ENCODE results near the gene B4GALT4.

The B4GALT4 gene

GRCh38 chr3:119236756-119237155 is 3.9 kb downstream of the B4GALT4 start:
- DNase-seq: no peak

DNA sequence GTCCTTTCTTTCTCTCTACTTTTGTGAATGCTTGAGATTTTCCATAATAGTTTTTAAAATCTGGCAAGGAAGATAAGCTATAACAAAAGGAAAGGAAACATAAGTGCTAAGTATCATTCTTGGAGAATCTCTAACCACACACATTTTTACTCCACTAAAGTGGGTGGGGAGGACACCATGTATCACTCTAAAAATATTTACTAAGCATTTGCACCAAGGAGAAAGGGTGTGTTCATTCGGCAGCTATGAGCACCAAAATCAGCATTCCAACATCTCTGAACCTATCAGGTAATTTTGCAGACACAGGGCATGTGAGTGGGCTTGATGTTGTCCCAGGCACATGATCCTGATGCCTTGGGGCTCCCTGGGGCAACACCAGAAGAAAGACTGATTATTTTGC is 5.5 kb downstream of the B4GALT4 start:
- no peak for DNase-seq

DNA sequence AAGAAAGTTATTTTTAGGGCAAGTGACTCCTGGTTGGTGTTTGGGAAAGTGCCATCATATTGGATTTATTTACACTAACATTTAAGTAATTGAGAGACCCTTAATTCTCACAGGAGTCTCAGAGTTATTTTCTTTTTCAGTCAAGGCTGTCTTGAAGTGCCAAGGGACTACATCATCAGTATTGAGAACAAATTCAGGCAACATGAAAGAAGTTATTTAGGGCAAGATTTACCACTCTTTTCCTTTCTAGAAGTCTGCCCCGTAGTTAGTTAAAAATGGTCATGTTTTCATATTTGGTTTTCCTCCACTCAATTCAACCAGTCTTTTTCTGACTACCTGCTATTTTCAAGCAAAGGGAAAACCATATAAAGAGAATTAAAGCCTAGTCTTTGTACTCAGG is 6.1 kb downstream of the B4GALT4 start:
- no peak for DNase-seq

- DNase-seq: no peak
Measured at GRCh38 chr3:119230745-119231144, 9.9 kb downstream of the B4GALT4 start.

DNA sequence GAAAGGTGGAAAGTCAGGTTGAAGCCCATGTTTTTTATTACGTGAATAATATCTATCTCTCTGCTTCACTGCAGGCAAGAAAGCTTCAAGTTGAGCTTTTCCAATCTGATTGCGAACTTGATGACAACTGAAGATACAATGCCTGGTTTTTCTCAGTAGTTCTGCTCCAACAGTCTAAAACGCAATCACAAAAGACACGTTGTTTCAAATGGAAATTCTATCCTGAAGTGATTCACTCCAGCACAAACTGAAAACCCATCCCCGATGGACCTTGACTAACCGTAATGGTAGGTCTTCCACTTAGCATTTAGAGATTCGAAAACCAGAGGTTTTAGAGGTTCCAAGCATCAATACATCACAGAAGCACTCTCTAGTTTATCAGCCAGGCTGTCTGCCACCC is 10.6 kb downstream of the B4GALT4 start:
- DNase-seq: no peak

DNA sequence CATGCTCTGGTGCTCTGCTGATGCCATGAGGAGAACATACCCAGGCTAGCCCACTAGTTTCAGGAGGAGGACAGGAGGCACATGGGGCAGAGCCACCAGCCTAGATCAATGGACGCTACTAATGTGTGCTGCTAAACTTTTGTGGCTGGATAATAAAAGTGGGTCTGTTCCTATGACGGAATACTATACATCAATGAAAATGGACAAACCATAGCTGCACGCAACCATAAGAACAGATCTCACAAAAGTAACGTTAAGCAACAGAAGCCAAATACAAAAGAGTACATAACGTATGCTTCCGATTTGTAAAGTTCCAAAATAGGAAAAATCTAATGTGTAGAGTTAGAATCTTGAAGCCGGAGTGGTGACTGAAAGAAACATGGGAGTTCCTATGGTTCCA is 11.5 kb downstream of the B4GALT4 start:
- no peak for DNase-seq

GRCh38 chr3:119228373-119229145 is 12.1 kb downstream of the B4GALT4 start:
- DNase-seq: no peak

DNA sequence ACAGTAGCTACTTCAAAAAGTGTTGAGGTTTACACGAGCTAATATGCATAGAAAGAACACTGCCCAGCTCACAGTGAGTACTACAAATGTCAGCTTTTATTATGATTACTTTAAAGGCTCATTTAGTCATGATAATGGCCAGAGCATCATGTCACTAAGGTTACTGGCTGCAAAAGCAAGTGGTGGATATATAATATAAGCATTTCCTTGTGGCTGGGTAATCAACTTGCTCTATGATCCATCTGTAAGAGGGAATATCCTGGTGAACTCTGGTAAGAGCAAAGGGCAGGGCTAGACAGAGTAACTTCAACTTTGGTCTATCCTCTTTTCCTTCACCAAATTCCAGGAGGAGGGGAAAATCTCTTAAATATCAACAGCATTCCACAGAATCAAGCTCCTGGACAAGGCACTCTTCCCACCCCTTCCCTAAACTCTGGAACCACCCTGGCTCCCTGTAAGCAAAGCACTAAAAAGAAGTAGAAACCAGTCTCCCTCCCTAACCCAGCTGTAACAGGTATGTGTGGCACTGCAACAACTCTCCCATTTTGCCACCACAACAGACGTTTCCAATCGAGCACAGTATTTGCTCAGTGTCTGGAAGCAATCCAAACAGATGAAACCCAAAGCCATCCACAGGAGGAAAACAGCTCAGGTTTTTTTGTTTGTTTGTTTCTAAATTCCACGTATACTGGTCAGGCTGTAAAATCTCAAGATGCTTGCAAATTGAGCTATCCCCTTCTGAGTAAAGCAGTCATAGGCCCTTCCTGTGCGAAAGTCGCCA is 13.4 kb downstream of the B4GALT4 start:
- no peak for DNase-seq

GRCh38 chr3:119225121-119225520 is 15.6 kb downstream of the B4GALT4 start:
- DNase-seq: no peak

DNA sequence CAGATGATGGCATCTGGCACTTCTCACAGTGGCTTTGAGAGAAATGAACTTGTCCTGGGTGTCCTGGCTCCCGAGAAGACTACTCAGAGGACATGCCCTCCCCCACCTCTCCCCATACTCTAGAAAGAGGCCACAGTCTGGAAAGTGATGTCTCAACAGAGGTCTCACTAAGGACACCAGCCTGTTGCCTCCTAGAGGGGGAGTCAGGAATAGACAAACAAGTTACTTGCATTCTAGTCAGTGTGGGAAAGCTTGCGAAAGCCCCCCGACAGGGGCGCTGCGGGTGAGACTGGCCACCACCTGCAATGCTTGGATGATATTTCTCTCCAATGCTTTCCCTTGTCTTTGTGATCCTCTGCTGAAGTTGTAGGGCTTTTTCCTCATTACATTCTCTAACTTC is 17.2 kb downstream of the B4GALT4 start:
- DNase-seq: no peak

- DNase-seq: no peak
Measured at GRCh38 chr3:119222391-119222790, 18.3 kb downstream of the B4GALT4 start.

GRCh38 chr3:119221779-119222320 is 18.8 kb downstream of the B4GALT4 start:
- DNase-seq: no peak

DNA sequence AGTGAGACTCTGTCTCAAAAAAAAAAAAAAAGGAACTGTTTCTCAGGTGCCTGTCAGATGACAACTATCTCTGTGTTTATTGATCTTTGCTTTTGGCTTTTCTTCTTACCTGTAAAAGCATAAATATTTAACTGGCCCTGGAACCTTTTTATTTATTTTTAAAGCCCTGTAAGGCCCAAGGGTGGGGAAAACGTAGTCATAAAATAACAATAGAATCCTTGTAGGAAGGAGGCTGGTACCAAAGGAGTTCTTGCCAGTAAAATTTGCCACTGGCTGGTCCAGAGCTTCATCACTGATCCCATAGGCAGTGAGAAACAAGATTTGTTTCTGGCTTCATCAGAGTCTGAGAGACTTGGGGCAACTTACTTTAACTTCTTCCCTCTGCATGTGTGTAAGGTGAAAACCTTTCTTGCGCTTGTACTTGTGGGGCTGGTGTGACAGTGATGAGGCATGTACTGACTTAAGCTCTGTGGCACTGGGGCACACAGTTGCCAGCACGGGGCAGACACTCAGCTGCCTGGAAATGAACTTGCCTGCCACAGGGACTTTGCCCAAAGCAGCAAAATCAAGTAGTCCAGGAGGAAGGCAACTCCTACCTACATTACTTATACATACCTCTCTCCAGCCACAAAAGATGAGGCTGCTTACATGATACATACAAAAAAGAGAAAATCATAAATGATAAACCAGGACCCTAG is 19.6 kb downstream of the B4GALT4 start:
- no peak for DNase-seq

DNA sequence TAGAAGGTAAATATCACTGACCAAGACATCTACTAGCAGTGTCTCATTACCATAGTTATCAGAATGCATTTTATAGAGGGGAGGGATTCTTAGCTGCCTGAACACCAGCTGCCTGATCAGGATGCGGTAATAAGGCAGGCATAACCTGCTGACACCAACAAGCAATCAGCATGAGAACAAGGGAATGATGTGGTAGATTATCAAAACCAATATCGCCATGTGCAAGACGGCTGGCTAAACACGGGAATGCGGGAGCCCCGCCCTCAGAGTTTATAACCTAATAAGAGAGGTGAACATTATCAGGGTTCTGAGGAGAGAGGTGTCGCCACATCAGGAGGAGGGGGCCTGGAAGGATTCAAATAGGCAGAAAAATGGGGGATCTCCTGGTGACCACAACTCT is 20.5 kb downstream of the B4GALT4 start:
- no peak for DNase-seq

DNA sequence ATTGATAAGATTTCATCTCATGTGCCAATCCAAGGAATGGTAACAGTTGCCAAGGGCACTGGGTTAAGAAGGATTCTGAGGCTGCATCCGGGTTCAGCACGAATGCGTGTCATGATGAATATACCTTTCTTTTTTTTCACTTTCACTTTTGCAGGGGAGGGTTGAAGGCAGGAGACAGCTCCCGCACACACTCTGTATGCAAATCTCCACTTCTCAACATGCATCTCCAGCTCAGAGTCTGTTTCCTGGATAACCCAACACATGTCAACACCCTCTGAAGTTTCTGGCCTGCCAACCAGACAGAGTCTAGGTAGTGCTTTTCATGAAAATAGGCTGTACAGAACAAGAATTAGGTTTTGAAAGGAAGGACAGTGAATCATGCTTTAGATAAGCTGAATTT is 21.6 kb downstream of the B4GALT4 start:
- no peak for DNase-seq

DNA sequence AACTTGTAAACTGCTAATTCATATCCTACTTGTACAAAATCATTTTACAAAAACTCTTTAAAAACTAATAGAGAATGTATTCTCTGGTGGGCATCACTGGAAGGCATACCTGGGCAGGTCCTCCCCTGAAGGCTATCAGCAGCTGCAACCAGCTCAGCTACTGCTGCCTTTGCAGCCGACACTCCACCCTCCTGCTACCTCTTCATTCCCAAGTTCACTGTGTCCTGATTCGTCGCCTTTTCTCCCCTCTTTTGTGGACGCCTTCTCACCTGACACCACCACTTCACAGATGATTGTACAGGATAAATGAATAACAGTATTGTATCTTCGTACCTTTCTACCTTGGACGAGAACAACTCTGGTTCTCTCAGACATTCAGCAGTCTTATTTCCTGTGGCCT is 28.9 kb downstream of the B4GALT4 start:
- no peak for DNase-seq

DNA sequence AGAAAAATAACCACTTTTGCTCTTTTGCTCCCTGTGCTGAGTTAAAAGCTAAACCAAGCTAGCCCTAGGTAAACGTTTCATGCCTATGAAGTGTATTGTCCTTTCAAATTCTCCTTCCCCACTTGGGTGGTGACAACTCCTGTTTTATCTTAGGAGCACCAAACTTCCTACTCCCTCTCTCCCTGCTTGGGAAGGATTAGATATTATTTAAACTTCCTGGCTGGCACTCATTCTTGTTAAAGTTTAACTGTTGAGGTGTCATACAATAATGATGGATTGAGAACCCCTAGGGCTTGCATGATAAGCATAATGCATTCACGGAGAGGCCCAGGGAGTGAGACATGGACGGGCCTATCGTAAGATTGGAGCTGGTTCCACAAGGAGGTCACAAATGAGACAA is 29.5 kb downstream of the B4GALT4 start:
- DNase-seq: no peak

DNA sequence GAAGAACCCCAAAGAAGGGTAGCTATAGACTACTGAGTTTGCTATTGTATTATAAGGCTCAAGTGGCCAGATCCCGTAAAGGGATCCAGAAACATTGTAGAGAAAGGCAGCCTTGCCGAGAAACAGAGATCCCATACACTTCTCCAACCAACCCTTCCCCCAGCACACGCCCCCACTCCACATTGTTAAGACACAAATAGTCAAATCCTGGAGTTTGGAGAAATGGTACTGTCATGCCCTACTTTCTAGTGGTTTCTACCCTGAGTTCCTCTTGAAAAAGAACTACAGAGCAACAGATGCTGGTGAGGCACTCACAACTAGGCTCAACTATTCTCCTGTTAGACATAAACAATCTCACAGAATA is 33.2 kb downstream of the B4GALT4 start:
- DNase-seq: no peak

DNA sequence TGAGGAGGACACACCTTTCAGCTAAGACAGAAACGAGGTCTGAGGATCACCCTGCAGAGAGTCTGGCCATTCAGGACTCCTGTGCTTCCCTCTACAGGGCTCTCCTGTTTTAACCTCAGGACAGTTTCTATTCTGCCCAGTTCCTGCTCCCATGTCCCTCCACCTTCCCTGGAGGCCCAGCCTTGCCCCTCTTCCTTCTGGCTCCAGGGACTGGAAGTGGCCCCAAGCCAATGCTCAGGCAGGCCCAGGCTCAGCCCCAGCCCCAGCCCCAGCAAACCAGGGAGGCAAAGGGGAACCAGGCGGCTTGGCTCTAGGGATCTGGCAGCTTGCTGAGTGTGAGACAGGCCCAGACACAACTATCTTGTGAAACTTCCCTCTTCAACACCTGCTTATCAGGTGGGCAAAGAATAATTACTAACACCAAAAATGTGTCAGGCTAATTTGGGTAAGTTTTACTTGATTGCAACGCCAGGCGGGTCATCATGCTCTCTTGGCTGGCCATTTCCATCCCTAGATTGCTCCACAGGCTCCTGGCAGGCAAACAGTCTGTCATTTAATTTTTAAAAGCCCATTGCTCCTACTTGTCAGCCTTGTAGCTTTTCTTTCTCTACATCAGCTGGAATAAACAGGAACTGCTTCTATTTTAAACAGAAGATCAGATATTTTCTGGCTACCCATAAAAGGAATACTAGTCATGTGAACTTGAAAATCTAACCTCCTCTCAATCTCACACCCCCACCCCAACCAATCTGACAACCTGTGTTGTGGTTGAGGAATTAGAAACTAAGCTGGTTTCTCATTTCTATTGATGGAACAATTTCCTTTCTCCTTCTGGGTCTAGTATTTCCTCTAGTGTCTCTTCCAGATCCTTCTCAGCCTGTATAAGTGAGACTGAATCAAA is 33.8 kb downstream of the B4GALT4 start:
- no peak for DNase-seq

- no peak for DNase-seq
Measured at GRCh38 chr3:119205685-119206084, 35.0 kb downstream of the B4GALT4 start.

- no peak for DNase-seq
Measured at GRCh38 chr3:119205209-119205608, 35.5 kb downstream of the B4GALT4 start.

DNA sequence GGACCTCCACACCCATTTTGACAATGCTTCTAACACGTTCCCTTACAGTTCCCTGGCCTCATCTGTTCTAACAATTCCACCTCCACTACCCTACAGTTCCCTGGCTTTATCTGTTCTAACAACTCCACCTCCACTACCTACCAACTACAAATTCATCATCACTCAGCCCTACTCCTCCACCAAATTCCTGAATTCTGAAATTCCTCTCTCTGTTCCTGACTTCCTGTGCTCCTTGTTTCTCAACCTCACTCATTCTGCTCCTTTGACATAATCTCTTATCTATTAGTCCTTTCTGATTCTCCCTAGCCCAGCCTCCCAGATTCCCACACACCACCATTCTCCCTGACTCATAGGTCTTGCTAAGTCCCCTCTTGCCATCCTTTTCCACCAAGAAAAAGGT is 44.8 kb downstream of the B4GALT4 start:
- DNase-seq: no peak

DNA sequence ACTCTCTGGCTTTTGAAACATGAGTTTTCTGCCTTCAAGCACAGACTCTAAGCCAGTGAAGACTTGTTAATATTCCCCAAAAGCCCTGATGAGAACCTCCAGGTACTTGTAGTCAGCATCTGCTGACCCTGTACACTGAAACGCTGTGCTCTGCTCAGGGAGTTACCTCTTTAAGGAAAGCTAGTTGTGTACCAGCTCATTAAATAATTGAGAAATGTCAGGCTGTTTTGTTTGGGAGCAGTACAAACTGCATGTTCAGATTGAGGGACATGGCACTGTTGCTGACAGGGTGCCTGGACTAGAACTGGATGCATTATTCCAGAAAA is 45.6 kb downstream of the B4GALT4 start:
- no peak for DNase-seq
